LNCaP clone FGC (cell line): ENCODE measurements around the gene MMP12.
A peak's percentile ranks its signal among the peaks of the same experiment; 100 is the strongest.

Experiments
- DNase-seq: peaks from one replicate; pipeline ENCODE4 v3.0.0-alpha.2; 2011; ENCODE audit warnings: low read depth
- H3K4me3 ChIP-seq: 2 replicates; pipeline ENCODE4 v1.5.1; 2011; ENCODE audit warnings: mild to moderate bottlenecking, low read depth, low read length, control low read depth
- TF ChIP-seq, protein P1 (sequence below): IDR thresholded peaks from 2 replicates; pipeline ENCODE4 v1.5.1; 2012; ENCODE audit warnings: mild to moderate bottlenecking; ENCODE audit not compliant: control insufficient read depth, insufficient read depth; ENCODE audit errors: extremely low read depth

Gene MMP12

DNA sequence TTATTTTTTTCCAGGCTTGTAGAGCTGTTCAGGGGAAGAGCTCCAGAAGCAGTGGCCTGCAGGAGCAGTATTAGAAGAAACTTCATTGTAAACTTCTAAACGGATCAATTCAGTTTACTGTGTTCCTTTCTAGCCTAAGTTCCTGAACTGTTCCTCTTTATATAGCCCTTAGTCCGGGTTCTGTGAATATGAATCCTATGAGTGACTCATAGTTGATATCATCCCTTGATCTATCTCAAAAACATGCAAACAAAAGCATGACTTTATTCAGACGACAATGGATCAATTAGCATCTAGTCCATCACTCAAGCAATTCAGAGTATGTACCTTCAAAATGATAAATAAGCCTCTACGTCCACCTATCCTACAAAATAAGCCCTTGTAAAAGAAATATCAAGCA is at the start of gene MMP12:
MMP12 (minus strand) TSS at position 131 of the 400 bp plus-strand sequence; CDS start at position 86, 45 bp downstream.
- H3K4me3 ChIP-seq: no peak within 1 kb of the TSS
- TF ChIP-seq, protein P1, sequence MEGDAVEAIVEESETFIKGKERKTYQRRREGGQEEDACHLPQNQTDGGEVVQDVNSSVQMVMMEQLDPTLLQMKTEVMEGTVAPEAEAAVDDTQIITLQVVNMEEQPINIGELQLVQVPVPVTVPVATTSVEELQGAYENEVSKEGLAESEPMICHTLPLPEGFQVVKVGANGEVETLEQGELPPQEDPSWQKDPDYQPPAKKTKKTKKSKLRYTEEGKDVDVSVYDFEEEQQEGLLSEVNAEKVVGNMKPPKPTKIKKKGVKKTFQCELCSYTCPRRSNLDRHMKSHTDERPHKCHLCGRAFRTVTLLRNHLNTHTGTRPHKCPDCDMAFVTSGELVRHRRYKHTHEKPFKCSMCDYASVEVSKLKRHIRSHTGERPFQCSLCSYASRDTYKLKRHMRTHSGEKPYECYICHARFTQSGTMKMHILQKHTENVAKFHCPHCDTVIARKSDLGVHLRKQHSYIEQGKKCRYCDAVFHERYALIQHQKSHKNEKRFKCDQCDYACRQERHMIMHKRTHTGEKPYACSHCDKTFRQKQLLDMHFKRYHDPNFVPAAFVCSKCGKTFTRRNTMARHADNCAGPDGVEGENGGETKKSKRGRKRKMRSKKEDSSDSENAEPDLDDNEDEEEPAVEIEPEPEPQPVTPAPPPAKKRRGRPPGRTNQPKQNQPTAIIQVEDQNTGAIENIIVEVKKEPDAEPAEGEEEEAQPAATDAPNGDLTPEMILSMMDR: no peak
- no peak for DNase-seq

- H3K4me3 ChIP-seq: no peak overlapping the region
- TF ChIP-seq, protein P1: no peak
- no peak for DNase-seq
These were observed 46.9 kb upstream of the MMP12 start for GRCh38 chr11:102921587-102922220.

DNA sequence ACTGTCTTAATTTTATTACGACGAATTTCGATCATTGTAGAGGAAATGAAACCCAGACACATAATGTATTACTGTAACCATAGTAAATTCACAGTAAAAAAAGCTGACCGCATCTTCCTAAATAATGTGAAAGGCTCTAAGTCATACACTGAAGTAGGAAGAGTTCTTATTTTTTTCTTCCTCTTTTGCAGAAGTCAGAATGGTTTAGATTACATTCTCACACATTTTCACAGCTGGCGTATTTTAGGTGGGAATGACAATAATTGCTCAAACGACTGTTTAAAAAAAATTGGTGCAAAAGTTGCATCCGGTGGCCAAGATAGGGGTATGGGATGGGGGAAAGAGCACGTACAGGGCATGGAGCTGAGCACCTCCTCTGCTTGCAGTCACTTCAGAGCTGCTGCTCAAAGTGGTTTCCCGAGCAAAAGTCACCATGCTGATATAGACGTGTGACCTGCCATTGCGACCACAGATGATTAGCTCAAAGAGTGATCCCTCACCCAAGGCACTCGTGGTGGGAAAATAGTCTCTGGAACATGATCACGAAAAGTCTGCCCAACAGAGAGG is 45.4 kb upstream of the MMP12 start:
- TF ChIP-seq, protein P1: no peak
- DNase-seq: no peak
- no peak overlapping the region for H3K4me3 ChIP-seq

DNA sequence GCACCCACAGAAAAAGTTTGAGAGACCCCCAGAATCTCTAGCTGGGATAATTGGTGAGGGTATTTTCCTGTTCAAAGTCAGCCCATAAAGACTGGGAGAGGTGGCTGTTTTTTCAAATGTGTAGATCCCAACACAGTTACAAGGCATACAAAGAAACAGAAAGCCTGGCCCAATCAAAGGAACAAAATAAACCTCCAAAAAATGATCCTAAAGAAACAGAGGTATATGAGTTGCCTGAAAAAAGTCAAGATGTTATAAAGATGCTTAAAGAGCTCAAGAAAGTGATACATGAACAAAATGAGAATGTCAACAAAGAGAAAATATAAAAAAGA is 40.2 kb upstream of the MMP12 start:
- TF ChIP-seq, protein P1: no peak
- H3K4me3 ChIP-seq: no peak overlapping the region
- DNase-seq: no peak

DNA sequence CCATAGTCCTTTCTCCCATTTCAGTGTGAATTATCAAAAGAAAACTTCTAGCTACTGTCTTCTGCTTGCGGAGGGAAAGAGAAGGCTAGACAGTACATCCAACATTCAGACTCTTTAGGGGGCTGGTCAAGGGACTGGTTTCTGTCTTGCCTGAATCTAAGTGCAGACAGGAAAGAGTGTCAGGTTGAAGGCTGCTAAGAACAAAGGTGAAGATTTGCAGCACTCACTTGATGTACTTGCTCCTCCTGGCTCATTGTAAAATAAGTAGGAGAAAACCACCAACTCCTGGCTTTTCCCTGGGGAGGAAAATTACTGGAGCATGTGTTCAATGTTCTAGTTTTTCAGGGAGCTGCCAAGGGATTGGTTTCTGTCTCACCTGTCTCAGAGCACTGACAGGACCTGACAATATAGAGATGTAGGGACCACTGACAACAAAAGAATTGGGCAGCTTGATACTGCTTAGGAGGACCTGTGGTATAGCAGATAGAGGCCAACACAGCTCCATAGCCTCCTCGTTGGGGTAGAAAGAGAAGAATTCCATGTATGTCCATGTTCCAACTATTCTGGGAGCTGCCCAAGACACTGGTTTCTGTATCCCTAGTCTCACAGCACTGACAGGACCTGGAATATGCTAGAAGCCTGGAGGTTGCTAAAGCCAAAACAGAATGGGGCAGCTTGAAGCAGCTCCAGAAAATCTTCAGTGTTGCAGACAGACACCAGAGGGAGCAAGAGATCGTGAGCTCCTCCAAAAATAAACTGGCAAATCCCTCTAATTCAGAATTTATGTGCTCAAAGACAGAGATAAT is 39.7 kb upstream of the MMP12 start:
- no peak overlapping the region for H3K4me3 ChIP-seq
- DNase-seq: peak; percentile 7
- TF ChIP-seq, protein P1: peak; percentile 73

DNA sequence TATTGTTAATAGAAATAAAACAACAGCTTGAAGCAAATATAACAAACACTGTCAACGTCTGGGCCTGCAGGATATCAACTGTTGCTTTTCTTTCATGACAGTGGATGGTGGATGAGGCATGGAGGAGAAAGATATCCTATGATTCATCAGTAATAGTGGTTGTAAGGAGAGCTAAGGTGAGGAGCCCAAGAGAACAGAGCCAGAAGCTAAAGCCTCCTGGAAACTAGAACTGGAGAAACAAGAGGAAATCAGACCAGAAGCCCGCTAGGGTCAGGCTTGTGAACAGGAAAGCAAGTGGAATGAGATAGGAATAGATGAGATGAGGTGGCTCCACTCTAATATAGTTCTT is 37.7 kb upstream of the MMP12 start:
- TF ChIP-seq, protein P1: no peak
- no peak overlapping the region for H3K4me3 ChIP-seq
- DNase-seq: no peak
